ENCODE measurements around the gene WWP2.
"Not testable (repeated sequence)": the region's sequence is repeated elsewhere in the genome, so short reads cannot be mapped to it uniquely, and the experiment has no call there.

The WWP2 gene

DNA sequence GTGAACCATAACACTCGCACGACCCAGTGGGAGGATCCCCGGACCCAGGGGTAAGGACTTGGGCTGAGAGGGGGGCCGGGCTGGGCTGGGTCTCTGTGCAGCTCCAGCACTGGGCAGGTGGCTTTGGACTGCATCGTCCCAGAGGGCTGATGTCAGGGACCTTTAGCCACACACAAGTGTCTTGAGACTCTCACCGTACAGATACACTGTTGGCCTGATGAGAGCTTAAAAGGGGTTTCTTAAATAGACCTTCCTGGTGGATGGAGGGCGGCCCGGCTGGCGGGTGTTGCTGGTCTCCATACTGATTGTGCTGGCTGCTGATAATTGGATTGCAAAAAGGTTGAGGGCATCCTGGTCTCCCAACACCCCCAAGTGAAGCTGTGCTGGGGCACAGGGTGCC, 167.3 kb downstream of the WWP2 start:
- no peak for FAIRE-seq

DNA sequence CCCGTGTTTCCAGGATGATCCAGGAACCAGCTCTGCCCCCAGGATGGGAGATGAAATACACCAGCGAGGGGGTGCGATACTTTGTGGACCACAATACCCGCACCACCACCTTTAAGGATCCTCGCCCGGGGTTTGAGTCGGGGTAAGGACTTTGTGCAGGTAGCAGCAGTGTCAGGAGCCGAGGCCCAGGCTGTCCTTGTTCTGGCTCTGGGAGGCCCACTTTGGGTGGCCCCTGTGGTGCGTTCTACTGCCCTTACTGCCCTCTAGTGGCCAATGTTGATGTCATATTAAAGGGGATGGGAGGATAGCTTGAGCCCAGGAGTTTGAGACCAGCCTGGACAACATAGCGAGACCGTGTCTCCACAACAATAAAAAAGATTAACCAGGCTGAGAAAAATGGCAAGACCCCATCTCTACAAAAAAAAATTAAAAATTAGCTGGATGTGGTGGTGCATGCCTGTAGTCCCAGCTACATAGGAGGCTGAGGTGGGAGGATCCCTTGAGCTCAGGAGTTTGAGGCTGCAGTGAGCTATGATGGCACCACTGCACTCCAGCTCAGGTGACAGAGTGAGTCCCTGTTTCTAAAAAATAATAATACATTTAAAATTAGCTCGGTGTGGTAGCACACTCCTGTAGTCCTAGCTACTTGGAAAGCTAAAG, 168.1 kb downstream of the WWP2 start:
- FAIRE-seq, result no peak

DNA sequence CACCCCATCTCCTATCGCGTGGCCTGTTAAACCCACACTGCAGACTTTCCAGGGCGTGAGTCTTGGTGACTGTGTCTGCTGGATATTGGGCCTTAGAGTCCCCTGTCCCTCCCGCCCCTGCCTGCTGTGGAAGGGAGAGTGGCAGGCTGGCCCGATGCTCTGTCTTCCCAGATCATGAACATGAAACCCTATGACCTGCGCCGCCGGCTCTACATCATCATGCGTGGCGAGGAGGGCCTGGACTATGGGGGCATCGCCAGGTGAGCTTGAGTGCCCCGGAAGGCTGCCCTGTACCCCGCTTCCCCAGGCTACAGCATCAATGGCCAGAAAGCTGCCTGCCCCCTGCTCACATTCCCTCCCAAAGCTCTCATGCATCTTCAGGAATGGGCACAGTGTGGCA, 169.5 kb downstream of the WWP2 start:
- no peak for FAIRE-seq

GRCh38 chr16:69932228-69932627, 170.1 kb downstream of the WWP2 start:
- FAIRE-seq, result no peak

DNA sequence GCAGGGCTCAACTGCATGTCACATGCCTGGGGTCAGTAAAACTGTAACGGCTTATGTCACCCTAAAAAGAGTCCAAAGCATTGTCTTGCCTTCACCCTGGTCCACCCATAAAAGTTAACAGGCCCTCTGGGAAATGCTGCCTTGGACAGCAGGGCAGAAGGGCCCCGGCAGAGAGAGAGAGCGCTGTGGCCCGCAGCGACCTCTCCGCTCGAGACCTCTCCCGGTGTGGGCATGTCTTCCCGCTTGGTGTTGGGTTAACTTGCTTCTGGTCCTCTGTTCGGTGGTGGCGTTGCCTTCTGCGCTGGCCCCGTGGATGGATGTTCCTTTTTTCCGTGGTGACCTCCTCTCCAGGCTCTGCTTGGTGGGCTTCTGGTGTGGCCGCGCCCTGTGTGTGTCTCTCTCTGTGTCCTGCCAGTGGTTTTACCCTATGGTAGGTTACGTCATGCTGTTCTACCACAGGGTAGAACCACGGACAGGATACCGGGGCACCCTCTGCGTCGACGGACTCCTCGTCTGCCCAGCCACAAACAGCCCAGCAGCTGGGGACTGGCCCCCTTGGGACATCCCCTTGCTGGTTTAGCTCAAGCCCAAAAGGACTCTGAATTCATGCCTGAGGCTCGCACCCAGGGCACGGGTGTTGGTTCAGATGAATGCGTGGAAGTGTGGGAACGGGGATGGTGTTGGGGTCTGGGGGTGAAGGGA, 170.7 kb downstream of the WWP2 start:
- no peak for FAIRE-seq

- no peak for FAIRE-seq
These were observed 171.9 kb downstream of the WWP2 start for GRCh38 chr16:69934044-69934443.

DNA sequence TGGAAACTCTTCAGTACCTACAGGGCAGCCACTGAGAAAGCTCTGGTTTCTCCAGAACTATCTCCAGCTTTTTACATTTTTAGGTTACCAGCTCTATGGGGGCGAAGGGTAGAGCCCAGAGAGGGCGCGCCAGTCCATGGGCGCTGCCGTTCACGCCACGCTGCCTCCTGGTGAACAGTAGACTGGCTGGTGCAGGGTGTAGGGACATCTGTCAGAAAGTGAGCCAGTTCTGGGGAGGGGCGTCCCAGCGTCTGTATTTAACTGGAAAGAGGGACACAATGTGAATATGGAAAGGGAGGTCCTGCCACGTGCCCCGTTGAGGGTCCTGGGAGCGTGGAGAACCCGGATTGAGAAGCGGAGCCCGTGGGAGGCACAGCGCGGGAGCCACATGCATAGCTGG, 172.6 kb downstream of the WWP2 start:
- FAIRE-seq, result no peak

- no peak for FAIRE-seq
These were observed 173.2 kb downstream of the WWP2 start for GRCh38 chr16:69935278-69935711.

DNA sequence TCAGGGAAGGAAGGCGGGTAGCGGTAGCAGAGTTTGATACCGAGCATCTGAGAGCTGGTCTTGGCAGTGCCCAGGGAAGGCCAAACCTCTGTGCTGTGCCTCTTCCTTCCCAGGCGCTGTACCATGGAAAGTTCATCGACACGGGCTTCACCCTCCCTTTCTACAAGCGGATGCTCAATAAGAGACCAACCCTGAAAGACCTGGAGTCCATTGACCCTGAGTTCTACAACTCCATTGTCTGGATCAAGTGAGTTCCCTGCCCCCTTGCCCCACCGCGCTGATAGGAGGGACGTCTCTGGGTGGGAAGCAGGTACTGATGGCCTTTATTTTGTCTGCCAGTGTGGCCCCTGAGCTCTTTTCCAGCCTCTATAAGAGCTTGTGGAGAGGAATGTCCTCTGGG, 173.6 kb downstream of the WWP2 start:
- no peak for FAIRE-seq

DNA sequence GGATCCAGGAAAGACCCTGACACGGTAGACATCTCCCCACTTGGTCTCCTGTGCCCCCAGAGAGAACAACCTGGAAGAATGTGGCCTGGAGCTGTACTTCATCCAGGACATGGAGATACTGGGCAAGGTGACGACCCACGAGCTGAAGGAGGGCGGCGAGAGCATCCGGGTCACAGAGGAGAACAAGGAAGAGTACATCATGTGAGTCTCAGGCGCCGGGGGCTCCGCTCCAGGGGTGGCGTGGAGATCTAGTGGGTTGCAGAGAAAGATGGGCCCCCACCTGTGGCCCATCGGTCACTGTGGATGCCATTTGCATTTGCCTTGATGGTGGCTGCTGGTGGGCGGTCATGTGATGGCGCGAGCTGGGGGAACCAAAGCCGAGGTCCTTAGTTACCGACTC, 174.1 kb downstream of the WWP2 start:
- FAIRE-seq, result no peak

- no peak for FAIRE-seq
These were observed 174.6 kb downstream of the WWP2 start for GRCh38 chr16:69936751-69937211.

DNA sequence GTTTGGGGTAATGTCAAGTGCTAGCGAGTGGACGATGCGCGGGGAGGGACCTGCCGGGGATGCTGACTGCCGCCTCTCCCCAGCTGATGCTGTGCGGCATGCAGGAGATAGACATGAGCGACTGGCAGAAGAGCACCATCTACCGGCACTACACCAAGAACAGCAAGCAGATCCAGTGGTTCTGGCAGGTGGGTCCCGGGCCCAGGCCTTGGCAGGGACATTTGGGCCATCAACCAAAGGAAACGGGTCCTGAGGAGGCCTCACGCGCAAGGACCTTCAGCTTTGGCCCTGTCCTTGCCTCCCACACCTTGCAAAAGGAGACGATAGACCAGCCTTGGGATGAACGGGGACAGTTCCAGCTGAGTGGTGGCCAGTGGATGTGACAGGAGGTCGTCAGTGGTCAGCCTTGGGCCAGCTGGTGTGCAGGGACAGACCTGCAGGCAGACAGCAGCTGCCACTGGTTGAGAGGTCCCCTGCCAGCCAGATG, 175.4 kb downstream of the WWP2 start:
- no peak for FAIRE-seq

GRCh38 chr16:69938981-69939820, 177.1 kb downstream of the WWP2 start:
- FAIRE-seq, result no peak

DNA sequence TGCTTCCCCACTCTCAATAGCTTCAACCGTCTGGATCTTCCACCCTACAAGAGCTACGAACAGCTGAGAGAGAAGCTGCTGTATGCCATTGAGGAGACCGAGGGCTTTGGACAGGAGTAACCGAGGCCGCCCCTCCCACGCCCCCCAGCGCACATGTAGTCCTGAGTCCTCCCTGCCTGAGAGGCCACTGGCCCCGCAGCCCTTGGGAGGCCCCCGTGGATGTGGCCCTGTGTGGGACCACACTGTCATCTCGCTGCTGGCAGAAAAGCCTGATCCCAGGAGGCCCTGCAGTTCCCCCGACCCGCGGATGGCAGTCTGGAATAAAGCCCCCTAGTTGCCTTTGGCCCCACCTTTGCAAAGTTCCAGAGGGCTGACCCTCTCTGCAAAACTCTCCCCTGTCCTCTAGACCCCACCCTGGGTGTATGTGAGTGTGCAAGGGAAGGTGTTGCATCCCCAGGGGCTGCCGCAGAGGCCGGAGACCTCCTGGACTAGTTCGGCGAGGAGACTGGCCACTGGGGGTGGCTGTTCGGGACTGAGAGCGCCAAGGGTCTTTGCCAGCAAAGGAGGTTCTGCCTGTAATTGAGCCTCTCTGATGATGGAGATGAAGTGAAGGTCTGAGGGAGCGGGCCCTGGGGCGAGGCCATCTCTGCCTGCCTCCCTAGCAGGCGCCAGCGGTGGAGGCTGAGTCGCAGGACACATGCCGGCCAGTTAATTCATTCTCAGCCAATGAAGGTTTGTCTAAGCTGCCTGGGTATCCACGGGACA, 177.9 kb downstream of the WWP2 start:
- FAIRE-seq, result no peak

DNA sequence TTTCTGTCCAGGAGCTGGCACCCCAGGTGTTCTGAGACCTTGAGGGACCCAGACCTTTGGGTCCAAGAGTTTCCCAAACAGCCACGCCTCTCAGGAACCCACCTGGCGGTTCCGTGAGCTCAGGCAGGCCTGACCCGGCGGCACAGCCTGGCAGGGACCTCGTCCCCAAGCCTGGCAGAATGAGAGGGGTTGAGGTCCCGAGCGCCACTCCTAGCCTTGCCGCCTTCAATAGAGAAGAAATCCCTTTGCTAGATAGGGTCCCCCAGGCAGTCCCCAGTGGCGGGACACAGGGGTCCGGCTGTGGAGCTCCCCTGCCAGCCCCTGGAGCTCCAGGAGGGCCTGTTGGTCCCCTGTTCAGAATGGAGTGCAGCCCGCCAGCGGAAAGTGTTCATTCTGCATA, 178.5 kb downstream of the WWP2 start:
- FAIRE-seq, result no peak

GRCh38 chr16:69941251-69942098, 179.3 kb downstream of the WWP2 start:
- no peak for FAIRE-seq

DNA sequence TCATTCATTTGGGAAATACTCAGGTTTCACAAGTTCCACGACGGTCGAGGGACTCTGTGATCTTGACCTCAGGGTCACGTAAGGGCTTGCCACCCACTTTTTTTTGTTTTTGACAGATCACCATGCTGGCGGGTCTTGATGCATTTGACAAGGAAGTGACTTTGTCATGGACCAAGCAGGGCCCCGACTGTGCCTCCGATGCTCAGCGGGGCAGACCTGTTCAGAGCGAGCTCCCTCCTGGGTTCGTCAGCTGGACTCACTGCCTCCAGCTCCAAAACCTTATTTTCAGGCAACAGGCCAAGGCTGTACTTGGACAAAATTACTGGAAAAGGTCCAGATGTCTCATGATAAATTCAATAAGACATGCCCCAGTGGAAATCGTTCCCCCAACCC, 180.0 kb downstream of the WWP2 start:
- no peak for FAIRE-seq

DNA sequence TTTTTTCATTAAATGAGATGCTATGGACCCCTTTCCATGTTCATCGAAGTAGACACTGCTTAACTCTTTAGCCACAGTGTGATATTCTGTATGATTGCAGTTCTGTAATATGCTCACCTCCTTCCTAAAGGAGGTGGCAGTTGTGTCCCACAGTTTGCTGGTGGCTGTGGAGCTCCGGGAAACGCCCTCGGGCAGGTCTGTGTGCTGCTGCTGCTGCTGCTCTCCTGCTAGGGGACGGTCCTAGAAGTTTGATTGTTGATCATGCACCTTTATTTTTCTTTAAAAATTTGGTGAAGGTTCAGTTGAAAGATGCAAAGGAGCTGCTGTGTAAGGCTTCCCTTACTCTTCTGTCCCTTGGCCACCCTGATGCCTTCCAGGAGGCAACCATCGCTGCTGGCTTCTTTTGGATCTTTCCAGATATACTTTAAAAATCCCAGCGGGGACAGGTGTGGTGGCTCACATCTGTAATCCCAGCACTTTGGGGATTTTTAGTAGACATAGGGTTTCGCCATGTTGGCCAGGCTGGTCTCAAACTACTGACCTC, 180.6 kb downstream of the WWP2 start:
- no peak for FAIRE-seq

DNA sequence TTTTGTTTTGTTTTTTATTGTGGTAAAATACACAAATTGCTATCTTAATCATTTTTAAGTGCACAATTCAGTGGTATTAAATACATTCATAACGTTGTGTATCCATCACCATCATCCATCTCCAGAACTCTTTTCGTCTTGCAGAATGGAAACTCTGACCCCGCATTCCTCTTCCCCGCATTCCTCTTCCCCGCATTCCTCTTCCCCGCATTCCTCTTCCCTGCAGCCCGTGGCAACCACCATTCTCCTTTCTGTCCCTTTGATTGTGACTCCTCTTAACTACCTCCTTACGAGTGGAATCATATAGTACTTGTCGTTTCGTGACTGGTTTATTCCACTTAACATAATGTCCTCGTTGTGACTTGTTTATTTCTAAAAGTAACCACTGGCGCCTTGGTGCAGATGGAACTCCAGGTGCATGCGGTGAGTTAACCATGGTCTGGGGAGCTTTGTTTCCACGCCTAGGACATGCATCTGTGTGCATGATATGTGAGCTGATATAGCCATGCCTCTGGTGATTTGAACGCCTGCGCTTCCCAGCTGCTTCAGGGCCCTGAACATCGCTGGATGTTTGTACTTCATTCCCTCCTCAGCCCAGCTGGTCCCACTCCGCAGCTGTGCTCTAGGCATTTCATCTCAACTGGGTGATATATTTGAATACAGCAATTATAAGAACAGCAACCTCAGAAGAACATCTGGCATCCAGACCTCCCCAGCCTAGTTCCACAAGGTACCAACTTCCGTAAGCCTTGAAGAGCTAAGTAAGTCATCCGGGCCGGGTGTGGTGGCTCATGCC, 181.3 kb downstream of the WWP2 start:
- not testable (repeated sequence) for FAIRE-seq

GRCh38 chr16:69950411-69950810, 188.3 kb downstream of the WWP2 start:
- not testable (repeated sequence) for FAIRE-seq
